ENCODE data around the gene GLP1R.

GLP1R gene

DNA sequence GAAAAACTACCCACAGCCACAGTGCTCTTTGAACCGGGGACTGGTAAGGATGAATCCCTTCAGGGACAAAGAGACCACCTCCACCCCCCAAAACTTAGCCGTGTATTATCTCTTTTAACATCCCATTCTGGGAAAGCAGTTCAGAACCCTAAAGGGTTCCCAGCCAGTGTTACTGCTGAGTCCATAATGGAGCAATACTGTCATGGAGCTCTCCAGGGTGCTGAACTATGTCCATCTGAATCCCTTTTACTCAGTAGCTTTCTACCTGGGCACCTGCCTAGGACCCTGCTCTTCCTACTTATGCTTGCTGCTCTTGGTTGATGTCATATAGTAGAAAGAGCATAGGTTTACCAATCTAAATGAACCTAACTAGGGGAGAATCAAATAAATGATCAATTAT lies 88.7 kb downstream of the GLP1R start:
- H3K4me3 ChIP-seq (replicated peaks; ENCODE audit: low read depth, low read length): no peak overlapping the region
- H3K27me3 ChIP-seq (replicated peaks; ENCODE audit: control insufficient read depth, insufficient read depth, low read length): no peaks in the 10 kb centered on the region
- no peaks in the 10 kb centered on the region for H3K36me3 ChIP-seq (ENCODE audit: control insufficient read depth, insufficient read depth, low read length)
- TF ChIP-seq, protein P1, sequence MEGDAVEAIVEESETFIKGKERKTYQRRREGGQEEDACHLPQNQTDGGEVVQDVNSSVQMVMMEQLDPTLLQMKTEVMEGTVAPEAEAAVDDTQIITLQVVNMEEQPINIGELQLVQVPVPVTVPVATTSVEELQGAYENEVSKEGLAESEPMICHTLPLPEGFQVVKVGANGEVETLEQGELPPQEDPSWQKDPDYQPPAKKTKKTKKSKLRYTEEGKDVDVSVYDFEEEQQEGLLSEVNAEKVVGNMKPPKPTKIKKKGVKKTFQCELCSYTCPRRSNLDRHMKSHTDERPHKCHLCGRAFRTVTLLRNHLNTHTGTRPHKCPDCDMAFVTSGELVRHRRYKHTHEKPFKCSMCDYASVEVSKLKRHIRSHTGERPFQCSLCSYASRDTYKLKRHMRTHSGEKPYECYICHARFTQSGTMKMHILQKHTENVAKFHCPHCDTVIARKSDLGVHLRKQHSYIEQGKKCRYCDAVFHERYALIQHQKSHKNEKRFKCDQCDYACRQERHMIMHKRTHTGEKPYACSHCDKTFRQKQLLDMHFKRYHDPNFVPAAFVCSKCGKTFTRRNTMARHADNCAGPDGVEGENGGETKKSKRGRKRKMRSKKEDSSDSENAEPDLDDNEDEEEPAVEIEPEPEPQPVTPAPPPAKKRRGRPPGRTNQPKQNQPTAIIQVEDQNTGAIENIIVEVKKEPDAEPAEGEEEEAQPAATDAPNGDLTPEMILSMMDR (IDR thresholded peaks at IDR 0.05; ENCODE audit: insufficient read depth, low read length, poor library complexity, severe bottlenecking): no peak
- no peak for DNase-seq (ENCODE audit: extremely low read depth, insufficient read length)

Data from GM06990 (cell line).